SK-N-SH (cell line): ENCODE measurements around the gene PFDN5. TPM values are rescaled to one million over a fixed set of nuclear protein-coding genes. Genes with fewer than 3 reads are reported as not detected.

ENCODE experiments used
- CTCF ChIA-PET: fragments of 300-600, 350-600 bp; formaldehyde crosslinking; extraction: SDS; loops from one replicate; lab custom pipeline; 2021; lab: Yijun Ruan, JAX
- POLR2A ChIA-PET: fragments of 350-600 bp; sonication (Branson Sonifier 250); formaldehyde crosslinking; extraction: SDS; loops from one replicate; lab custom pipeline; 2020; ENCODE audit warnings: antibody characterized with exemption, inconsistent platforms; lab: Yijun Ruan, JAX
- DNase-seq: peaks from one replicate; pipeline ENCODE4 v3.0.0; 2012
- H2AFZ ChIP-seq: fragments of 200-600 bp; sonication (generic); 2 replicates; pipeline ENCODE4 v1.8.1; 2016; ENCODE audit warnings: antibody characterized with exemption, mild to moderate bottlenecking, low read depth
- H3F3A ChIP-seq: fragments of 200-600 bp; sonication (generic); replicated peaks from 2 replicates; pipeline ENCODE3; 2016; ENCODE audit warnings: antibody characterized with exemption, mild to moderate bottlenecking; ENCODE audit not compliant: insufficient read depth
- H3K27ac ChIP-seq, 2 experiments: fragments of 200-500 bp in 1 of 2; fragments of 200-600 bp in 1 of 2; sonication (Bioruptor generic) in 1 of 2; sonication (generic), shearing (Covaris generic) in 1 of 2; 2 replicates each; pipeline versions ENCODE4 v1.5.1 to v1.6.1; 2014 to 2016; ENCODE audit warnings: low read depth in 2 of 2, inconsistent platforms in 1 of 2, low read length in 1 of 2, mild to moderate bottlenecking in 1 of 2, mixed read lengths in 1 of 2
- H3K27me3 ChIP-seq: fragments of 200-600 bp; sonication (generic), shearing (Covaris generic); 2 replicates; pipeline ENCODE4 v1.6.1; 2016; ENCODE audit warnings: mixed run types; ENCODE audit not compliant: insufficient read depth
- H3K36me3 ChIP-seq, 2 experiments: fragments of 200-500 bp in 1 of 2; fragments of 200-600 bp in 1 of 2; sonication (Bioruptor generic) in 1 of 2; sonication (generic) in 1 of 2; replicated peaks in 1 of 2; 2 replicates each; pipeline versions ENCODE3 to v1.5.1; 2014 to 2016; ENCODE audit warnings: low read length in 1 of 2, mild to moderate bottlenecking in 1 of 2; ENCODE audit not compliant: insufficient read depth in 2 of 2, control insufficient read depth in 1 of 2
- H3K4me1 ChIP-seq, 2 experiments: fragments of 200-500 bp in 1 of 2; fragments of 200-600 bp in 1 of 2; sonication (Bioruptor generic) in 1 of 2; sonication (generic), shearing (Covaris generic) in 1 of 2; 2 replicates each; pipeline versions ENCODE4 v1.5.1 to v1.6.1; 2014 to 2016; ENCODE audit warnings: low read depth in 1 of 2, low read length in 1 of 2, mixed run types in 1 of 2; ENCODE audit not compliant: insufficient read depth in 2 of 2, control insufficient read depth in 1 of 2
- H3K4me2 ChIP-seq: fragments of 200-600 bp; sonication (generic), shearing (Covaris generic); 2 replicates; pipeline ENCODE4 v1.6.1; 2017; ENCODE audit warnings: mixed run types
- H3K4me3 ChIP-seq, 2 experiments: fragments of 200-500 bp in 1 of 2; fragments of 200-600 bp in 1 of 2; sonication (Bioruptor generic) in 1 of 2; sonication (generic), shearing (Covaris generic) in 1 of 2; 2 replicates each; pipeline versions ENCODE4 v1.5.1 to v1.8.1; 2014 to 2016; ENCODE audit warnings: low read depth in 2 of 2, inconsistent platforms in 1 of 2, low read length in 1 of 2, mild to moderate bottlenecking in 1 of 2, mixed read lengths in 1 of 2, moderate library complexity in 1 of 2
- H3K79me2 ChIP-seq: fragments of 200-600 bp; sonication (generic); 2 replicates; pipeline ENCODE4 v1.8.1; 2017; ENCODE audit warnings: mild to moderate bottlenecking; ENCODE audit not compliant: insufficient read depth
- H3K9ac ChIP-seq: fragments of 200-600 bp; sonication (generic); 2 replicates; pipeline ENCODE4 v1.6.1; 2017; ENCODE audit warnings: mixed run types
- H3K9me2 ChIP-seq: fragments of 200-600 bp; sonication (generic); 2 replicates; pipeline ENCODE4 v1.6.1; 2017; ENCODE audit warnings: mixed run types
- H3K9me3 ChIP-seq: fragments of 200-600 bp; sonication (generic); 2 replicates; pipeline ENCODE4 v1.6.1; 2017; ENCODE audit warnings: mixed run types, mild to moderate bottlenecking, moderate library complexity
- H4K20me1 ChIP-seq: fragments of 200-600 bp; sonication (generic); 2 replicates; pipeline ENCODE4 v1.6.1; 2017; ENCODE audit warnings: mild to moderate bottlenecking, mixed run types; ENCODE audit not compliant: insufficient read depth
- CTCF ChIP-seq: fragments of 200-600 bp; sonication (generic); IDR thresholded peaks from 2 replicates; pipeline ENCODE4 v1.6.1; 2017; ENCODE audit warnings: antibody characterized with exemption, mild to moderate bottlenecking, moderate library complexity
- EP300 ChIP-seq, 2 experiments: IDR thresholded peaks; 2 replicates each; pipeline versions ENCODE4 v1.4.0 to v1.6.1; 2012; ENCODE audit warnings: borderline replicate concordance in 1 of 2, low read depth in 1 of 2, low read length in 1 of 2
- FOXJ3 ChIP-seq: sonication (generic); formaldehyde crosslinking; IDR thresholded peaks from 2 replicates; pipeline ENCODE4 v1.5.1; 2020; ENCODE audit warnings: mild to moderate bottlenecking, missing genetic modification reagents
- GABPA ChIP-seq: IDR thresholded peaks from 2 replicates; pipeline ENCODE4 v1.4.0; 2012; ENCODE audit warnings: low read depth, mild to moderate bottlenecking
- GATA2 ChIP-seq: sonication (generic); formaldehyde crosslinking; IDR thresholded peaks from 2 replicates; pipeline ENCODE4 v1.5.0; 2020; ENCODE audit warnings: mild to moderate bottlenecking, missing genetic modification reagents
- JUND ChIP-seq: IDR thresholded peaks from 2 replicates; pipeline ENCODE4 v1.4.0; 2012
- MXI1 ChIP-seq: IDR thresholded peaks from 2 replicates; pipeline ENCODE4 v1.6.1; 2012; ENCODE audit warnings: mild to moderate bottlenecking, low read depth, low read length, improper control_type of control experiment
- NRF1 ChIP-seq: IDR thresholded peaks from 2 replicates; pipeline ENCODE4 v1.6.1; 2012; ENCODE audit warnings: low read depth, mild to moderate bottlenecking, low read length
- RAD21 ChIP-seq: IDR thresholded peaks from 2 replicates; pipeline ENCODE4 v1.6.1; 2012; ENCODE audit warnings: mild to moderate bottlenecking, low read length
- RCOR1 ChIP-seq: fragments of 150-350 bp; IDR thresholded peaks from 2 replicates; pipeline ENCODE4 v1.6.1; 2017; ENCODE audit warnings: antibody characterized with exemption, low read length
- RFX5 ChIP-seq: IDR thresholded peaks from 2 replicates; pipeline ENCODE4 v1.6.1; 2012; ENCODE audit warnings: mild to moderate bottlenecking, improper control_type of control experiment, low read length
- SIN3A ChIP-seq: IDR thresholded peaks from 2 replicates; pipeline ENCODE4 v1.6.1; 2012; ENCODE audit warnings: low read depth, mild to moderate bottlenecking, low read length, moderate library complexity, borderline replicate concordance
- SMC3 ChIP-seq: IDR thresholded peaks from 2 replicates; pipeline ENCODE4 v1.6.1; 2012; ENCODE audit warnings: low read depth, low read length, improper control_type of control experiment
- USF2 ChIP-seq: fragments of 150-350 bp; IDR thresholded peaks from 2 replicates; pipeline ENCODE4 v1.6.1; 2017; ENCODE audit warnings: antibody characterized with exemption, low read length, low read depth, borderline replicate concordance
- YY1 ChIP-seq: IDR thresholded peaks from 2 replicates; pipeline ENCODE4 v1.4.0; 2012; ENCODE audit warnings: low read depth, mild to moderate bottlenecking
- WGBS: methylation state at CpG from one replicate; pipeline ENCODE4 v1.1.6; 2017; ENCODE audit warnings: low lambda C conversion rate; 5-methylcytosine and 5-hydroxymethylcytosine counted together
- polyA plus RNA-seq, 3 experiments: library from polyadenylated mRNA; depleted of rRNA; stranded (reverse); fragments of >200 nt; gene quantifications; 2 replicates each; pipeline ENCODE4 v1.2.3, GENCODE V29; 2012
- TF ChIP-seq, protein P1 (sequence below): IDR thresholded peaks from 2 replicates; pipeline ENCODE4 v1.4.0; 2012; ENCODE audit warnings: low read depth, borderline replicate concordance
- TF ChIP-seq, protein P2 (sequence below): IDR thresholded peaks from 2 replicates; pipeline ENCODE4; 2012

Gene PFDN5
- polyA plus RNA-seq, 1 of the 3 experiments (the other 2 are of a cell fraction), result 1,198 TPM

DNA sequence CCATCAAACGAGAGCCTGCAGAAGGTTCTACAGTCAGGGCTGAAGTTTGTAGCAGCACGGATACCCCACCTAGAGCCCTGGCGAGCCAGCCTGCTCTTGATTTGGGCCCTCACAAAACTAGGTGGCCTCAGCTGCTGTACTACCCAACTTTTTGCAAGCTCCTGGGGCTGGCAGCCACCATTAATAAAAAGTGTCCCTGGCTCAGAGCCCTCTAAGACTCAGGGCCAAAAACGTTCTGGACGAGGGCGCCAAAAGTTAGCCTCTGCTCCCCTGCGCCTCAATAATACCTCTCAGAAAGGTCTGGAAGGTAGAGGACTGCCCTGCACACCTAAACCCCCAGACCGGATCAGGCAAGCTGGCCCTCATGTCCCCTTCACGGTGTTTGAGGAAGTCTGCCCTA, 8.9 kb upstream of the PFDN5 start (continued):
- TF ChIP-seq CTCF (no peak), RAD21 (no peak), JUND (no peak), GABPA (no peak), FOXJ3 (CRISPR knock-in tag) (no peak), RCOR1 (no peak), SIN3A (no peak), USF2 (no peak), NRF1 (no peak), MXI1 (no peak), SMC3 (no peak), EP300 (IDR thresholded peaks at IDR 0.05; ENCODE audit: borderline replicate concordance in 1 of 2, low read depth in 1 of 2, low read length in 1 of 2) (no peak)
- TF ChIP-seq, protein P1, sequence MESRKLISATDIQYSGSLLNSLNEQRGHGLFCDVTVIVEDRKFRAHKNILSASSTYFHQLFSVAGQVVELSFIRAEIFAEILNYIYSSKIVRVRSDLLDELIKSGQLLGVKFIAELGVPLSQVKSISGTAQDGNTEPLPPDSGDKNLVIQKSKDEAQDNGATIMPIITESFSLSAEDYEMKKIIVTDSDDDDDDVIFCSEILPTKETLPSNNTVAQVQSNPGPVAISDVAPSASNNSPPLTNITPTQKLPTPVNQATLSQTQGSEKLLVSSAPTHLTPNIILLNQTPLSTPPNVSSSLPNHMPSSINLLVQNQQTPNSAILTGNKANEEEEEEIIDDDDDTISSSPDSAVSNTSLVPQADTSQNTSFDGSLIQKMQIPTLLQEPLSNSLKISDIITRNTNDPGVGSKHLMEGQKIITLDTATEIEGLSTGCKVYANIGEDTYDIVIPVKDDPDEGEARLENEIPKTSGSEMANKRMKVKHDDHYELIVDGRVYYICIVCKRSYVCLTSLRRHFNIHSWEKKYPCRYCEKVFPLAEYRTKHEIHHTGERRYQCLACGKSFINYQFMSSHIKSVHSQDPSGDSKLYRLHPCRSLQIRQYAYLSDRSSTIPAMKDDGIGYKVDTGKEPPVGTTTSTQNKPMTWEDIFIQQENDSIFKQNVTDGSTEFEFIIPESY, result no peak
- TF ChIP-seq, protein P2, sequence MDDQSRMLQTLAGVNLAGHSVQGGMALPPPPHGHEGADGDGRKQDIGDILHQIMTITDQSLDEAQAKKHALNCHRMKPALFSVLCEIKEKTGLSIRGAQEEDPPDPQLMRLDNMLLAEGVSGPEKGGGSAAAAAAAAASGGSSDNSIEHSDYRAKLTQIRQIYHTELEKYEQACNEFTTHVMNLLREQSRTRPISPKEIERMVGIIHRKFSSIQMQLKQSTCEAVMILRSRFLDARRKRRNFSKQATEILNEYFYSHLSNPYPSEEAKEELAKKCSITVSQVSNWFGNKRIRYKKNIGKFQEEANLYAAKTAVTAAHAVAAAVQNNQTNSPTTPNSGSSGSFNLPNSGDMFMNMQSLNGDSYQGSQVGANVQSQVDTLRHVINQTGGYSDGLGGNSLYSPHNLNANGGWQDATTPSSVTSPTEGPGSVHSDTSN, result no peak

DNA sequence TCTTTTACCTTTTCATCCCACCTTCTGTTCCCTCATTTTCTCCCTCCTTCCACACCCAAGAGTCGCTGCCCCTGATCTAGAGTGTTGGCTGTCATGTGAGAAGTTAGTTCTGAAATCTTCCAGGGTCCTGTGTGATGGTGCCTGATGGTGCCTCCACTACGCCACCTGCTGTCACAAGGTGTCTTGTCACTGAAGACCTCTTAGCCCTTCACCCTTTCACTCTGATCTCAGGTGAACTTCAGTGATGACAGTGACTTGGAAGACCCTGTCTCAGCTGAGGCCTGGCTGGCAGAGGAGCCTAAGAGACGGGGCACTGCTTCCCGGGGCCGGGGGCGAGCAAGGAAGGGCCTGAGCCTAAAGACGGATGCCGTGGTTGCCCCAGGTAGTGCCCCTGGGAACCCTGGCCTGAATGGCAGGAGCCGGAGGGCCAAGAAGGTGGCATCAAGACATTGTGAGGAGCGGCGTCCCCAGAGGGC, 7.6 kb upstream of the PFDN5 start:
- H3K4me1 ChIP-seq, result peaks cover 0 to 19% of the 10 kb centered on the region in 2 experiments; a peak in 2 of 4 replicates
- no peaks in the 10 kb centered on the region for H3K9me2 ChIP-seq
- H3K36me3 ChIP-seq, result peaks cover 7 to 17% of the 10 kb centered on the region in 2 experiments
- DNase-seq, result peak; percentile 72
- WGBS, result 77% methylated on average over 5 of the region's 11 CpGs
- POLR2A ChIA-PET, result no interaction called here
- H3F3A ChIP-seq, result peaks cover 20% of the 10 kb centered on the region
- no peak overlapping the region for H2AFZ ChIP-seq
- H3K27ac ChIP-seq, result no peak overlapping the region
- H3K9ac ChIP-seq, result no peak overlapping the region
- no peaks in the 10 kb centered on the region for H3K9me3 ChIP-seq
- TF ChIP-seq SMC3, result peak; percentile 90
- no peak for TF ChIP-seq GABPA
- no peak for TF ChIP-seq USF2
- TF ChIP-seq, protein P2, result no peak
- peak; percentile 73 for TF ChIP-seq CTCF
- no peak for TF ChIP-seq YY1
- TF ChIP-seq GATA2 (CRISPR knock-in tag), result no peak
- no peak for TF ChIP-seq RFX5
- TF ChIP-seq RAD21, result peak; percentile 82
- no peaks in the 10 kb centered on the region for H4K20me1 ChIP-seq
- H3K79me2 ChIP-seq, result no peaks in the 10 kb centered on the region
- H3K4me3 ChIP-seq, result no peak overlapping the region; a peak in 1 of 4 replicates
- CTCF ChIA-PET, result interaction anchor here (0.6 to 19.2 kb wide), 19 partner anchors 8 to 226 kb away, joined by 3 to 363 read pairs (median 4); partner anchors contain the start of genes CSAD, ESPL1, SOAT2 and ZNF740
- no peaks in the 10 kb centered on the region for H3K27me3 ChIP-seq
- no peak overlapping the region for H3K4me2 ChIP-seq
